OCI-LY7 (cell line): ENCODE data around the gene RNF217. TPM values are rescaled to one million over a fixed set of nuclear protein-coding genes. Genes with fewer than 3 reads are reported as not detected.

Experiments
- BruUV-seq: library from RNA; stranded (reverse); fragments of 400-500 nt; replicated peaks from 2 replicates; lab custom pipeline; 2021; lab: Mats Ljungman, UMichigan
- CTCF ChIA-PET: fragments of 300-600 bp; sonication (Branson Sonifier 250); formaldehyde crosslinking; loops from one replicate; lab custom pipeline; 2022; ENCODE audit warnings: antibody characterized with exemption; ENCODE audit not compliant: unreplicated experiment; lab: Charles Lee
- POLR2A ChIA-PET: fragments of 300-600 bp; sonication (Branson Sonifier 250); formaldehyde crosslinking; loops from one replicate; lab custom pipeline; 2022; ENCODE audit warnings: antibody characterized with exemption; lab: Charles Lee
- DNase-seq: peaks from one replicate; pipeline ENCODE4 v3.0.0-alpha.2; 2015; ENCODE audit warnings: low spot score
- H2AFZ ChIP-seq: fragments of 200-600 bp; sonication (generic), shearing (Covaris generic); 2 replicates; pipeline ENCODE4 v1.6.1; 2014; ENCODE audit warnings: mild to moderate bottlenecking, antibody characterized with exemption, low read length, moderate library complexity
- H3K27ac ChIP-seq: fragments of 200-600 bp; sonication (generic); 2 replicates; pipeline ENCODE4 v1.5.1; 2014; ENCODE audit warnings: mixed run types, low read depth, mild to moderate bottlenecking, moderate library complexity, low read length, inconsistent platforms; ENCODE audit not compliant: poor library complexity, severe bottlenecking
- H3K36me3 ChIP-seq: fragments of 200-600 bp; sonication (generic); 2 replicates; pipeline ENCODE4 v1.6.1; 2014; ENCODE audit warnings: mild to moderate bottlenecking, antibody characterized with exemption, low read length, moderate library complexity, mixed read lengths; ENCODE audit not compliant: insufficient read depth
- H3K4me1 ChIP-seq: fragments of 200-600 bp; sonication (generic); 2 replicates; pipeline ENCODE4 v1.5.1; 2014; ENCODE audit warnings: mild to moderate bottlenecking, low read length; ENCODE audit not compliant: insufficient read depth, poor library complexity, severe bottlenecking
- H3K4me2 ChIP-seq: fragments of 200-600 bp; sonication (generic); 2 replicates; pipeline ENCODE4 v1.6.1; 2014; ENCODE audit warnings: mild to moderate bottlenecking, low read length
- H3K4me3 ChIP-seq: fragments of 200-600 bp; sonication (generic); 2 replicates; pipeline ENCODE4 v1.5.1; 2014; ENCODE audit warnings: mild to moderate bottlenecking, low read depth, low read length; ENCODE audit not compliant: poor library complexity, severe bottlenecking
- H3K79me2 ChIP-seq: fragments of 200-600 bp; sonication (generic); 2 replicates; pipeline ENCODE4 v1.6.1; 2016; ENCODE audit warnings: low read depth, mild to moderate bottlenecking, low read length, moderate library complexity, mixed read lengths; ENCODE audit not compliant: insufficient read depth
- H3K9me2 ChIP-seq: fragments of 200-600 bp; sonication (generic); 2 replicates; pipeline ENCODE4 v1.6.1; 2016; ENCODE audit warnings: mild to moderate bottlenecking, low read length, mixed read lengths; ENCODE audit not compliant: insufficient read depth
- H3K9me3 ChIP-seq: fragments of 200-600 bp; sonication (generic); 2 replicates; pipeline ENCODE4 v1.6.1; 2014; ENCODE audit warnings: mild to moderate bottlenecking, mixed run types, low read length, mixed read lengths
- H4K20me1 ChIP-seq: fragments of 200-600 bp; sonication (generic); 2 replicates; pipeline ENCODE4 v1.6.1; 2014; ENCODE audit warnings: mild to moderate bottlenecking, antibody characterized with exemption, low read length, moderate library complexity, mixed read lengths; ENCODE audit not compliant: insufficient read depth
- EZH2phosphoT487 ChIP-seq: fragments of 200-600 bp; sonication (generic); IDR thresholded peaks from 2 replicates; pipeline ENCODE4 v1.6.1; 2018; ENCODE audit warnings: low read depth, borderline replicate concordance, mild to moderate bottlenecking, mixed run types, antibody characterized with exemption, low read length, moderate library complexity, mixed read lengths
- intact Hi-C: fragments of 100-400 bp; cut with micrococcal nuclease; formaldehyde crosslinking; loops from one replicate; pipeline ENCODE4 v1.10.0; 2022; ENCODE audit not compliant: unreplicated experiment
- total RNA-seq, 2 experiments: library from RNA; depleted of rRNA in 1 of 2; stranded (reverse); fragments of >200 nt in 1 of 2; shearing (Covaris generic) in 1 of 2; gene quantifications; 2 replicates each; pipeline ENCODE4 v1.2.3, GENCODE V29; 2014 to 2022
- TF ChIP-seq, protein P1 (sequence below): fragments of 200-600 bp; sonication (generic); conservative IDR thresholded peaks from 2 replicates; pipeline ENCODE4 v1.5.1; 2014; ENCODE audit warnings: mild to moderate bottlenecking, antibody characterized with exemption, low read length, moderate library complexity, mixed read lengths

Gene RNF217
- total RNA-seq, 2 experiments from 2014 or later, result not detected

DNA sequence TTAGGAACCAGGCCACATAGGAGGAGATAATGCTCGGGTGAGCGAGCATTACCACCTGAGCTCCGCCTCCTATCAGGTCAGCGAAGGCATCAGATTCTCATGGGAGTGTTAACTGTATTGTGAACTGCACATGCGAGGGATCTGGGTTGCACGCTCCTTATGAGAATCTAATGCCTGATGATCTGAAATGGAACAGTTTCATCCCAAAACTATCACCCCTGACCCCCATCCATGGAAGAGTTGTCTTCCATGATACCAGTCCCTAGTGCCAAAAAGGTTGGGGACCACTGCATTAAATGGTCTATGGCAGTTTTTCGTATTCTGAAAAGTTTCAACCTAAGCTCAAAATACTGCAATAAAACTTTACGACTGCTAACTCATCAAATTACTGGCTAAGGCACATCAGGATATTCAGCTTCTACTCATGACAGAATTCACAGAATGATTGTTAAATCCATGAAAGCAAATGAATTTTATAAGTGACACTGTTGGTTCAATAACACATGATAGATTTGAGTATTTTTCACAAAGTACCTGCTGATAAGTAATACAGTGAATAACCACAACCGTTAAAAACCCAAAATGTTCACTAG lies 25.9 kb downstream of the RNF217 start:
- H3K36me3 ChIP-seq, result no peaks in the 10 kb centered on the region
- no peaks in the 10 kb centered on the region for H3K9me3 ChIP-seq
- POLR2A ChIA-PET, result interaction anchor here (0.6 kb wide), 2 partner anchors 51 to 1467 kb away, joined by 3 read pairs; no protein-coding TSS in a partner anchor
- no peaks in the 10 kb centered on the region for H3K4me1 ChIP-seq
- DNase-seq, result no peak
- H3K4me2 ChIP-seq, result no peak overlapping the region
- H3K9me2 ChIP-seq, result no peaks in the 10 kb centered on the region
- CTCF ChIA-PET, result no interaction called here
- intact Hi-C loops, result no loop called here
- TF ChIP-seq, protein P1, sequence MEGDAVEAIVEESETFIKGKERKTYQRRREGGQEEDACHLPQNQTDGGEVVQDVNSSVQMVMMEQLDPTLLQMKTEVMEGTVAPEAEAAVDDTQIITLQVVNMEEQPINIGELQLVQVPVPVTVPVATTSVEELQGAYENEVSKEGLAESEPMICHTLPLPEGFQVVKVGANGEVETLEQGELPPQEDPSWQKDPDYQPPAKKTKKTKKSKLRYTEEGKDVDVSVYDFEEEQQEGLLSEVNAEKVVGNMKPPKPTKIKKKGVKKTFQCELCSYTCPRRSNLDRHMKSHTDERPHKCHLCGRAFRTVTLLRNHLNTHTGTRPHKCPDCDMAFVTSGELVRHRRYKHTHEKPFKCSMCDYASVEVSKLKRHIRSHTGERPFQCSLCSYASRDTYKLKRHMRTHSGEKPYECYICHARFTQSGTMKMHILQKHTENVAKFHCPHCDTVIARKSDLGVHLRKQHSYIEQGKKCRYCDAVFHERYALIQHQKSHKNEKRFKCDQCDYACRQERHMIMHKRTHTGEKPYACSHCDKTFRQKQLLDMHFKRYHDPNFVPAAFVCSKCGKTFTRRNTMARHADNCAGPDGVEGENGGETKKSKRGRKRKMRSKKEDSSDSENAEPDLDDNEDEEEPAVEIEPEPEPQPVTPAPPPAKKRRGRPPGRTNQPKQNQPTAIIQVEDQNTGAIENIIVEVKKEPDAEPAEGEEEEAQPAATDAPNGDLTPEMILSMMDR, result no peak
- no peak for TF ChIP-seq EZH2phosphoT487
- no peaks in the 10 kb centered on the region for H3K79me2 ChIP-seq
- H2AFZ ChIP-seq, result no peak overlapping the region
- no peak overlapping the region for H3K27ac ChIP-seq
- no peaks in the 10 kb centered on the region for H4K20me1 ChIP-seq
- BruUV-seq, result no TSS peak
- H3K4me3 ChIP-seq, result no peak overlapping the region

DNA sequence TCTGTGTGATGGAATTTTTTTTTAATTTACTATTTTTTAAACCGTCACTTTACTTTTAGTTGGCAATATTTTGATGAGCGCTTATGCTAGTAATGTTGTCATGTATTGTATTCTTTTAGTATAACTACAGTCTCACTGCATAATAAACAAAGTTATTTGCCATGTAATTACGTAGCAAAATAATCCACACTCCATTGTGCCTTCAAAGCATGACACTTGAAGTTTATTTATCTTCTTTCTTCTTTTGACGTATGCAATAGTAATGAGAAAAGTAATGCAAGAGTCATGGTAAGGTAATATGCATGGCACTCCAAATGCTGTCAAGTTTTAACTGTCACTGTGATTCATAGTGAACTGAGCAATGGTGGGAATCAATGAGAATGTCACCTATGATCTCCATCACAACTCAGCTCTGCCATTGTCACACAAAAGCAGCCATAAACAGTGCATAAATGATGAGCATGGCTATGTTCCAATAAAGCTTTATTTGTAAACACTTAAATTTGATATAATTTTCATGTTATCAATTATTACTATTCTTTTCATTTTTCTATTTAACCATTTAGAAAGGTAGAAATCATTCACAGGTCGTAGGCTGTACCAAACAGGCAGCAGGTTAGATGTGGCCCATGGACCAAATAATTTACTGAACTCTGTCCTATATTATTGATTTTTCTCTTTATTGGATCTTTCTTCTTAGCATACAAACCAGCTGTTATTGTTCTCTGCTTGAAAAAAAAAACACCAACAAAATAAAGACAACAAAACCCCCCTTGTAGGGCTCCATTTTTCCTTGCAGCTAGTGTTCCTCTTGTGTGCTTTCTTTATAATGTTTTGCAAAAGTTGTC lies 27.1 kb downstream of the RNF217 start:
- Histone ChIP-seq H3K4me2 (no peak overlapping the region), H3K4me1 (no peaks in the 10 kb centered on the region), H3K4me3 (no peak overlapping the region), H3K27ac (no peak overlapping the region), H4K20me1 (no peaks in the 10 kb centered on the region), H3K36me3 (no peaks in the 10 kb centered on the region), H2AFZ (no peak overlapping the region), H3K9me2 (no peaks in the 10 kb centered on the region), H3K79me2 (no peaks in the 10 kb centered on the region), H3K9me3 (no peaks in the 10 kb centered on the region)
- POLR2A ChIA-PET, result interaction anchor here (1.0 kb wide), 1 partner anchor 1611 kb away, joined by 3 read pairs; no protein-coding TSS in a partner anchor
- BruUV-seq, result no TSS peak
- DNase-seq, result no peak
- intact Hi-C loops, result no loop called here
- TF ChIP-seq, protein P1, result no peak
- TF ChIP-seq EZH2phosphoT487, result no peak
- CTCF ChIA-PET, result no interaction called here
